GM21737 (cell line): ENCODE measurements around the gene JKAMP.
A peak's percentile ranks its signal among the peaks of the same experiment; 100 is the strongest.
"Not testable (repeated sequence)": the region's sequence is repeated elsewhere in the genome, so short reads cannot be mapped to it uniquely, and the experiment has no call there.

ENCODE experiments used
- ATAC-seq: cut with Tn5 transposase; IDR thresholded peaks from one replicate; pipeline ENCODE4 v1.9.1; 2021; ENCODE audit warnings: mild to moderate bottlenecking, moderate library complexity; ENCODE audit not compliant: unreplicated experiment

JKAMP gene, protein sequence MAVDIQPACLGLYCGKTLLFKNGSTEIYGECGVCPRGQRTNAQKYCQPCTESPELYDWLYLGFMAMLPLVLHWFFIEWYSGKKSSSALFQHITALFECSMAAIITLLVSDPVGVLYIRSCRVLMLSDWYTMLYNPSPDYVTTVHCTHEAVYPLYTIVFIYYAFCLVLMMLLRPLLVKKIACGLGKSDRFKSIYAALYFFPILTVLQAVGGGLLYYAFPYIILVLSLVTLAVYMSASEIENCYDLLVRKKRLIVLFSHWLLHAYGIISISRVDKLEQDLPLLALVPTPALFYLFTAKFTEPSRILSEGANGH

DNA sequence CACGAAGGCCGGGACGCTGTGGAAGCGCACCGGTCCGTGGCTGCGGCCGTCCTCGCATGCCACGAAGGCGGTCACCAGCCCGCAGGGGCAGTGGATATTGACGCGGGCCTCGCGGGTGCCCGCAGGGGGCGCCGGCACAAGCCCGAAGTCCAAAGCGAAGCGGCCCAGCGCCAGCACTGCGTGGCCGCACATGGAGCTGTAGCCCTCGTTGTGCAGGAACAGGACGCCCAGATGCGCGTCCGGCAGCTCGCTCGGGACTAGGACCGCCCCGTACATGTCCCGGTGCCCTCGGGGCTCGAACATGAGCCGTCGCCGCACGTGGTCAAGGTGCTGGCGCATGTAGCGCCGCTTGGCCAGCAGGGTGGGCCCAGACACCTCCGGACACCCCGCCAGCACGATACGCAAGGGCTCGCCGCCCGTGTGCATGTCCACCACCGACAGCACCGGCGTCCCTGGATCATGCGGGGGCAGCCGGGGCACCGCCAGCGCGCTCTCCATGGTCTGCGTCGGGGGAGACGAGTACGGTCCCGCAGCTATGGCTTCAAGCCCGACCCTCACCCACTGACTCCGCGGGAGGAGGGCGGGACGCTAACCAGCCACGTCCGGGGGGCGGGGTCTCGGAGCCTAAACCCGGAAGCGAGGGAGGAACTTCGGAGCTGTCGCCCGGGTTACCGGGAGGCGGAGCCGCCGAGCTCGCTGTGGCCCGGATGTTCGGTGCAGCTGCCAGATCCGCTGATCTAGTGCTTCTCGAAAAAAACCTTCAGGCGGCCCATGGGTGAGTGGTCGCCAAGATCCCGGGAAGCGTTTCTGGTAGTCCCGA, at the start of gene JKAMP, which contains the start of gene L3HYPDH:
Gene JKAMP, plus strand, starts transcription at position 699 of the 820 bp plus-strand sequence. Its CDS starts 73 bp downstream, at position 772.
Gene L3HYPDH, minus strand, starts transcription at position 590 of the 820 bp plus-strand sequence. Its CDS starts 92 bp downstream, at position 498.
- ATAC-seq = peak; percentile 91

DNA sequence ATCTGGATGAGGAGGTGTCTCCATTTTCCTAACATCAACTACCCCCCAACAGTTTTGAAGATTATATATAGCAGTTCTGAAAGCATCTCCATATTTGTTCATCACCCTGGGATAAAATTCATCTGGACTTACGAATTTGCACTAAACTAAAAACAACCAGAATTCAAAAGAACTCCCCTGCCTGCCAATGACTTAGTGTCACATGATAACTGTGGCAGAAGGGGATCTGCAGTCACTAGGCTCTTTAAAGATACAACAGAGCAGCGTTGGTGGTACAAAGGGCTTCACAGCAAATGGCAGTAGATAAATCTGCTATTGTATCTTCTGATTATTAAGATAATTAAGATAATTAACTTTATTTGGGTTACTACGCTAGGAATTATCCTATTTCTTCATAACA, 49.2 kb upstream of the JKAMP start:
- ATAC-seq = no peak

DNA sequence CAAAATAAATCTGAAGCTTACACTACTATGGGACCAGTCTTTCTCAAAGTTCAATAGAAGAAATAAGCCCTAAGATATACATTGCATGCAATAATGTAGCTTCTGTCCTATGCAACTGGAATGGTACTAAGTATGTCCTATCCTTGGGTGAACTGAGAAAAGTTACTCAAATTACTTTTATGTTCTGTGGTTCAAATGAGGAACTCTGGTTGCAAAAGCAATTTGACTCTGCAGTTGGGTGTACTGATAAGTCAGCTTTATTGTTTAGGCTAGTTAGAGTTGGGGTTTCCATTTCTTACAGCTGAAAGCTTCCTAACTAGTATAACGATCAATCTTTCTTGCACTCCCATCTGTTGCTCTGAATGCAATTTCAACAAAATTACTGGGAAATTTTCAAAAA, 48.3 kb upstream of the JKAMP start:
- ATAC-seq = no peak

DNA sequence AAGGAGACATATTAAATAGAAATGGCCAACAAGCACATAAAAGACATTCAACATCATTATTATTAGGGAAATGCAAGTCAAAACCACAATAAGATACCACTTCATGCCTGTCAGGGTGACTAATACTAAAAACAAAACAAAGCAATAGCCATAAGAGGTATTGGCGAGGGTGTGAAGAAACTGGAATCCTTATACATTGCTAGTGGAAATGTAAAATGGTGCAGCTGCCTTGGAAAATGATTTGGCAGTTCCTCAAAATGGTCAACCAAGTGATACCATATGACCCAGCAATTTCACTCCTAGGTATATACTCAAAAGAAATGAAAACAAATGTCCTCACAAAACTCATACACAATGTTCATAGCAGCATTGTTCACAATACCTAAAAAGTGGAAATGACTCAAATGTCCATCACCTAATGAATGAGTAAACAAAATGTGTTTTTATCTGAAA, 46.1 kb upstream of the JKAMP start:
- ATAC-seq = no peak

DNA sequence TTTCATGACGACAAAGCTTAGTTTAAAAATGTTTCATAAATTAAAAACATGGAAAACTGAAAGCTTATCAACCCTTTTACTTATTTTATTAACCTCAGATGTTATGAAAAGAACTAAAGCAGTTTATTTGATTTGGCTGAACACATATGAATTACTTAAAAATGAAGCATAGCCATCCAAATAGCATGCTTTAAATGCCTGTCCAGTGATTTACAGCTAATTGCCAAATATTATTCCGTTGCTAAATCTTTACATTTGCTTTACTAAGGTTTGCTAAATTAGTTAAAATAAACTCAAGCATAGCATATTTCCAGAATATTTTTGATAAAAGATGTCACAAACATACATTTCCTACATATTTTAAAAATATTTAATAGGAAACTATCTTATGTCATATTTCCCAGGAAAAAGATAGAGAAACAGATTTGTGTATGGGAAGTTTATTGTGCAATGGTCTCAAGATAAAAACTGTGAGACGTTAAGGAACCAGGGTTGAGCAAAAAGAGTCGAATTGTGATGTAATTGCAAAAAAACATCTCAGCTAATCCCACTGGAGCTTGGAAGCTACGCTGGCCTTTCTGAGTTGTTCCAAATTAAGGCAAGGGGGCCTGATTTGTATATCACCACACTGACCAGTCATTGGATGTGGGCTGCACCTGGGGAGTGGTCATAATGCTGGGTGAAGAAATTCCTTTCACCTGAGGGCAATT, 44.9 kb upstream of the JKAMP start:
- no peak for ATAC-seq

DNA sequence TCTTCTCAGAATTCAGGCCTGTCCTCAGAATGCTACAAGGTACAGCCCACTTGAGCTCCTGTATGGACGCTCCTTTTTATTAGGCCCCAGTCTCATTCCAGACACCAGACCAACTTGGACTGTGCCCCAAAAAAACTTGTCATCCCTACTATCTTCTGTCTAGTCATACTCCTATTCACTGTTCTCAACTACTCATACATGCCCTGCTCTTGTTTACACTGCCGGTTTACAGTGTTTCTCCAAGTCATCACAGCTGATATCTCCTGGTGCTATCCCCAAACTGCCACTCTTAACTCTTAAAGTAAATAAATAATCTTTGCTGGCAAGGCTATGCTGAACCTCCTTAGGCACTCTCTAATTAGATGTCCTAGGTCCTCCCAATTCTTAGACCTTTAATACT, 35.6 kb upstream of the JKAMP start:
- not testable (repeated sequence) for ATAC-seq

DNA sequence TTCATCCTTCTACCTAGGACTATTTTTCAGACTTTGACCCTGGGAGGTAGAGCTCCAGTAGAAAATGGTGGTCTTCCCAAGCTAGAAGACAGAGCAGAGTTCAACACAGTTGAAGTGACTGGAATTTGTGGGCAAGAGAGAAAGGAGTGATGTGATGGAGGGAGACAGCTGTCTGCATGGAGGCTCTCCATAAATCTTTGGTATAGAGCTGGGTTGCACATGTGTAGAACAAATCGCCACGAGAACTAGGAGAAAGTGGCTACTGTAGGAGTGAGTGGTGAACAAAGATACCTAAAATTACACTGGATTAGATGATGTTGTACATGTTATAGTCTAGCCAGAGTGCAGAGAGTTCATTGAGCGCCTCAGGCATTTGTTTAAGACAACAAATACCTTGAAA, 33.6 kb upstream of the JKAMP start:
- no peak for ATAC-seq

DNA sequence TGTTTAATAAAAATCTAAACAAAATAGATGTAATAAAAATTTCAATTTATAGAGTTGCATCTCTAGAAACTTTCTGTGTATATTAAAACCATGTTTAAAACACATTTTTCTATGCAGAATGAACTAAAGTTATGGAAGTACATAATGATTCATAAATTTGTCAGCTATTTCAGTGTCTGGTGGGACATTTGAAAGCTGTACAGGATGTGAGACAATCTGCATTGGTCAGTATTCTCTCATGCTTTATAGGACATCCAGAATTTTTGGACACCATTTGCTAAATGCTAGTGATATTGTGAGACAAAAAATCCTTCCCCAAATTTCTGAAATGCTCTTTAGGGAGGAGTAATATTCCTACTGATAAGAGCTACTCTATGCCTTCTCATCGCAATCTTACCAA, 32.5 kb upstream of the JKAMP start:
- ATAC-seq = no peak

DNA sequence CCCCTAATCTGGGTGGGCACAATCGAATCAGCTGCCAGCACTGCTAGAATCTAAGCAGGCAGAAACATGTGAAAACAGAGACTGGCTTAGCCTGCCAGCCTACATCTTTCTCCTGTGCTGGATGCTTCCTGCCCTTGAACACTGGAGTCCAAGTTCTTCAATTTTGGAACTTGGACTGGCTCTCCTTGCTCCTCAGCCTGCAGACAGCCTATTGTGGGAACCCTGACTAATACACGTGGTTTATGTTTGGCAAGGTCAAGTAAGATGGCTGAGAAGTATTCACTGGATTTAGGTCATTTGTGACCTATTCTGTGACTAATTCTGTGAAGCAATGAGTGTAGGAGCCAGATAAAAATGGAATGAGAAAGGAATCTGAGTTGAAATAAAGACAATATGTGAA, 30.2 kb upstream of the JKAMP start:
- ATAC-seq = no peak

DNA sequence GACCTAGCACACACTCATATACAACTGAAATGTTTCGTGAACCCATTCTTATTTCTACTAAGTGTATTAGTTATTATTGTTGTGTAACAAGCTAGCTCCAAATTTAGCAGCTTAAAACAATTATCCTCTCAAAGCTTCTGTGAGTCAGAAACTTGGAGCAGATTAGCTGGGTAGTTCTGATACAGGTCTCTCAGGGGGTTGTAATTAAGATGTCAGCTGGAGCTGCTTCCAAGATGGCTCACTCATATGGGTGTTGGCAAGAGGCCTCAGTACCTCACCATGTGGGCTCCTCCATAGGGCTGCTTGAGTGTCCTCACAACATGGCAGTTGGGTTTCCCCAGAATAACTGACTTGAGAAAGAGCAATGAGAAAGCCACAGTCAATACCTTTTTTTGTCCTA, 28.9 kb upstream of the JKAMP start:
- ATAC-seq = no peak

DNA sequence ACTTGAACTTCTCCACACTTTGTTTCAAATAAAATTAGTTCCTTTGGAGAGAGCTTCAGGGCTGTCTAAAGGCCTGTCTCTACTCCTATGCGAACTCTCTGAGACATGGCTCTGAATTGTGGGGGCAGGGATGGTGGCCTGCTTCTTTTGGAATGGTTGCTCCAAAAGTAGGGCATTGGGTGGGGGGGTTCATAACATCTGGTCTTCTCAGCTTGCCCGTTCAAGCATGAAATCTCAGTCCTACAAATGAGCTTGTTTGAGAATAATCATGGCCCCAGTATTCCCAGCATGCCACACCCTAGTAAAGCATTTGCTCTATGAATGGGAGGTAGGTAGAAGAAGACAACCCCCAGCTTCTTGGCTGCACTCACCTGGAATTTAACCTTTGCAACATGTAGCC, 25.8 kb upstream of the JKAMP start:
- no peak for ATAC-seq

DNA sequence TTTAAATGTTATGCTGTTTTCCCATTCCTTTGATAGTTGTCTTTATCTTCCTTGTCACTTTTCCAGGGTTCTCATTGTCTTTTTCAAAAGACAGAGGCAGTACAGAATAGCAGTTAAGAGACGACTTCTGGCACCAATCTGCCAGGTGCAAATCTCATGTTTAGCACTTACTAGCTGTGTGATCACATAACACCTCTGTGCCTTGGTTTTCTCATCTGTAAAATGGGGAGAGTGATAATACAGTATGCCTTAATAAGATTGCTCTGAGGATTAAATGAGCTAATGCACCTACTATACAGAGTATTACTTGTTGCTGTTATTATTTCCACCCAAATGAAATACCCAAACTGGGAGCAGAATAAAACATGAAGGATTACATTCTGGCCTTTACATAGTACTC, 23.9 kb upstream of the JKAMP start:
- ATAC-seq = no peak

DNA sequence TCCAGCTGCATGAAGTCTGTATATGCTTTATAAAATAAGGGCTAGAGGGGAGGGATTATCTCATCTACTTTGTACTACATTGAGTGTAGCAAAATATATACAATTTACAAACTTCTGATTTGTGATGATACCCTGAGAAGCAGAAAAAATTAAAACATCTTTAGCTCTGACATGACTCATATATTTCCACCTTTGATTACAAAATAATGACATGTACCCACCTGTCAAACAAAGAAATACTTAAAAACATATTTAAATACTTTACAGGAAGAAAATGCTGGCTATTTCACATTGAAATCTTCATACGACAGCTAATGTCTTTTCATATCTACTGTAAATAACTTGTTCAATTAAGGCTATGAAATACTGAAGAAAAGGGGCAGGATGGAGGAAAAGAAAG, 22.4 kb upstream of the JKAMP start:
- no peak for ATAC-seq

DNA sequence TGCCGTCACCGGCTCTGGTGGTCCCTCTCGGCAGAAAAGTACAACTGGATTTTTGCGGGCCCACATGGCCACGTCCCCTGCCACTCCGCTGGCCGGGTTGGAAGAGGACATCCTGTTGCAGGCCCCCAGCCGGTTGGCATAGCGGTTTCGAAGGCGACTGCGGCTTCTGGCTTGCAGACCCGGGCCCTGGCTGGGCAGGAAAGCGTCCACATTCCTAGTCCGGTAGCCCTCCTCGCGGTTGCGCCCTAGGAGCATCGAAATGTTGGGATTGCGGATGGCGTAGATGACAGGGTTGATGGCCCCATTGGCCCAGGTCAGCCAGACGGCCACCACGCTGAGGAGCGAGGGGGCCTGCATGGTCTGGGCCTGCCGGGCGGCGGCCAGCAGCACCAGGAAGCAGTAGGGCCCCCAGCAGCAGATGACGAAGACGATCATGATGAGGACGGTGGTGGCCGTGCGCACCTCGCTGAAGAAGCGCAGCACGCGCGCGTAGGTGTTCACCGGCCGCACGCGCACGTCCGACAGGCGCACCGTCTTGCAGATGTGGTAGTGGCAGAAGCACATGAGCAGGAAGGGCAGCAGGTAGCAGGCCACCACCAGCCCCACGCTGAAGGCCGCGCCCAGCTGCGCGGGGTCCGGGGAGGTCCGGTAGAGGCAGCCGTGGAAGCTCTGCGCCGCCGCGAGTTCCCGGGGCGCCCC, 20.4 kb upstream of the JKAMP start:
- peak; percentile 34 for ATAC-seq

DNA sequence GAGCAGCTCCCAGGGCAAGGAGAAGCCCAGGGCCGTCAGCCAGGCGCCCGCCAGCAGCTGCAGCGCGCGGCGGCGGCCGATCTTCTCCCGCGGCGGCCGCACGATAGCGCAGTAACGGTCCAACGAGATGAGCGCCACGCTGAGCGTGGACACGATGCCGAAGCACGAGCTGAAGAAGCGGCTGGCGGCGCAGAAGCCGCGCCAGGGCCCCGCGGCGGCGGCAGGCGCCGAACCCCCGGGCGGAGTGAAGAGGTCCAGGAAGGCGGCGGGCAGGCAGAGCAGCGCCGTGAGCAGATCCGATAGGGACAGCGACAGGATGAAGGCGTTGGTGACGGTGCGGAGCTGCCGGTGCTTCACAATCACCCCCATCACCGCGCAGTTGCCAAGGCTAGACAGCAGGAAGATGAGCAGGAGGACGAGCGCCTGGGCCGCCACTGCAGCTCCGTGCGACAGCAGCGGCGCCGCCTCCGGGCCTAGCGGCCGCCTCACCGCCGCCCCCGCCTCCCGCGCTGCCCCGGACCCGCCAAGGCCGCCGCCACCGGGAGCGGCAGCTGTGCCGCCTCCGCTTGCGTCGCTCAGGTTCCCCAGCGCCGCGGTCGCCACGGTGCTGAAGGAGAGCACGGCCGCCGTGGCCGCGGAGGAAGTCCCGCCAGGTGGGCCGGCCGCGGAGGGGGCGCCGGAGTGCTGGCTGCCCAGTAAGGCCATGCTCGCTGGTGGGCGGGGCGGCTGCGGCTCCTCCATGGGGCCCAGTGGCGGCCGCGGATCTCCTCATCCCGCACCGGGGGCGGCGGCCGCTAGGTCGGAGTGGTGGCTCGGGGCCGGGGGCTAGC, 19.6 kb upstream of the JKAMP start:
- peak; percentile 69 for ATAC-seq

DNA sequence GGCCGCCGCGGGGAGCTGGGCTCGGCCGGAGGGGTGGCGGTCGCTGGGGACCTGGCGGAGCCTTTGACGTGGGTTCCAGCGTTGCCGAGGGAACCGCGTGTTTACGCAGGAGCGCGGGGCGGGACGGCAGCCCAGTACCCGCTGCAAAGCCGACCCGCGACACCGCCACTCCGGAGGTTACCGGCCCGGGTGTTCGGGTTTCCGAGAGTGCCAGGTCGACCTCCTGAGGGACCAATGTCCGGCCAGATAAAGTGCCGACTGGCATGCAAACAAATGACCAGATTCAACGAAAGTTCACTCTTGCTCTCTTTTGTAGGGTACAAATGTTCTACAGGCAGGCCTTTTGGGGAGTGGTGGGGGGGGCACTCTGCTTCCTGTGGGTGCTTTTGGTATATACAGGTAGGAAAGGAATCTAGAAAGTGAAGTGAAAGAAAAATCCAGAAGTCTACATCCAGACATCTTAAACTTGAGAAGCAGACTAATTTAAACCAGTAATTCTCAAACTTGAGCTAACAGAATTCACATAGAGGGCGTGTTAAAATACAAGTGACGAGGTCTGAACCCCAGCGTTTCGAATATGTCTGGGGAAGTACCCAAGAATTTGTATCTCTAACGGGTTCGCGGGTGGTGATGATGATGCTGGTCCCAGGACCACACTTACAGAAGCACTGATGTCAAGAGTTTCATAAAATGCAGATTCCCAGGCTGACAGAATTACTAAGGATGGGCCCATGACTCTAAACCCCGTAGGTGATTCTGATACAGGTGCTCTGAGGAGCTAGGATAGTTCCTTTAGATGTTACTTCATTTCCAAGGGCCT, 18.8 kb upstream of the JKAMP start, which contains the start of gene GPR135:
Gene GPR135, minus strand, starts transcription at position 65 of the 820 bp plus-strand sequence. CDS start 154 bp downstream, outside the sequence.
- peak; percentile 30 for ATAC-seq

DNA sequence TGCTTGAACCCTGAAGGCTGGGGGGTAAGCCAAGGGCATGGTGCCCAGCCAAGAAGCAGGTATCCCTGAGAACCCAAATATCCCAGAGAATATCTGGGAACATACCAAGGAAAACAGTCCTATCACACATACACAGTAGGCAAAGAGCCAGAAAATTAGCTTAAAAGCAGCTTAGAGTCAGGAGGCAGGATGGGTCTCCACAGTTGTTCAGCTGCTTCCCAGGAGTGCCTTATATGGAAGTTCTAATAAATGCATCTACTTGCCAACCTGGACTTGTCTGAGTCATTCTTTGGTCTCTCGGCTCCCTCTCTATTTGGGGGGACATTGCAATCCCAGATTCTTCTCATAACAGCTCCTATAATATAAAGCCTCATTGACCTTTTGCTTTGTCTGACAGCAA, 10.1 kb upstream of the JKAMP start:
- no peak for ATAC-seq

DNA sequence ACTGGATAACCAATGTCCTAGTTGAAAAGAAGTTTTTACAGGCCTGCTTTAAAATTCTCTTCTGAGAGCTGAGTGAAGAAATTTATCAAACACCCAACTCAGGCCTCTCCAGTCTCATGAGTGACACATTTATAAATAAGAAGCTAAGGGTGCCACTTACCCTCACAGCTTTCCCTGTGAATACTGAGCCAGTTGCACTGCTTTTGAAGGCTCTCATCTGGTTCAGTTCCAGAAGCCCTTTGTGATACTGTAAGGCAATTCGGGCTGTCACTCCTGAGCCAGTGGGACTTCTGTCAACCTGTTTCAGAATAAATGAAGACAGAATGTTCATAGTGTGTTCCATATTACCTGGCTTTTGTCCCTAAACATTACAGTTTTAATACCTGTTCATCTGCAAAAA, 8.6 kb upstream of the JKAMP start:
- ATAC-seq = no peak

DNA sequence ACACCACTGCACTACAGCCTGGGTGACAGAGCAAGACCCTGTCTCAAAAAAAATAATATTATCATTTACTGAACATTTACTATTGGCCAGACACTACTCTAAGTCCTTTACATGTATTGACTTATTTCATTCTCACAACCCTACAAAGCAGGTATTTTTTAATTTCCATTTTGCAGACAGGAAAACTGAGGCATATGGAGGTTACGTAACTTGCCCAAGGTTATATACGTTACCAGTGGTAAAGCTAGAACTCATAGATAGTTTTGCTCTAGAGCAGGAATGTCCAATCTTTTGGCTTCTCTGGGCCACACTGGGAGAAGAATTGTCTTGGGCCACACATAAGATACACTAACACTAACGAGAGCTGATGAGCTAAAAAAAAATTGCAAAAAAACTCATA, 5.8 kb upstream of the JKAMP start:
- no peak for ATAC-seq
